GM12892 (cell line): ENCODE measurements around the gene OTULIN.

ENCODE experiments used
- POLR2A ChIP-seq: IDR thresholded peaks from 2 replicates; pipeline ENCODE4 v1.6.1; 2011; ENCODE audit warnings: low read depth, low read length, control low read depth
- POLR2AphosphoS5 ChIP-seq: IDR thresholded peaks from 2 replicates; pipeline ENCODE4 v1.6.1; 2011; ENCODE audit warnings: low read depth, low read length, control low read depth
- TAF1 ChIP-seq: IDR thresholded peaks from 2 replicates; pipeline ENCODE4 v1.6.1; 2011; ENCODE audit warnings: low read depth, mild to moderate bottlenecking, control low read depth, low read length, borderline replicate concordance

DNA sequence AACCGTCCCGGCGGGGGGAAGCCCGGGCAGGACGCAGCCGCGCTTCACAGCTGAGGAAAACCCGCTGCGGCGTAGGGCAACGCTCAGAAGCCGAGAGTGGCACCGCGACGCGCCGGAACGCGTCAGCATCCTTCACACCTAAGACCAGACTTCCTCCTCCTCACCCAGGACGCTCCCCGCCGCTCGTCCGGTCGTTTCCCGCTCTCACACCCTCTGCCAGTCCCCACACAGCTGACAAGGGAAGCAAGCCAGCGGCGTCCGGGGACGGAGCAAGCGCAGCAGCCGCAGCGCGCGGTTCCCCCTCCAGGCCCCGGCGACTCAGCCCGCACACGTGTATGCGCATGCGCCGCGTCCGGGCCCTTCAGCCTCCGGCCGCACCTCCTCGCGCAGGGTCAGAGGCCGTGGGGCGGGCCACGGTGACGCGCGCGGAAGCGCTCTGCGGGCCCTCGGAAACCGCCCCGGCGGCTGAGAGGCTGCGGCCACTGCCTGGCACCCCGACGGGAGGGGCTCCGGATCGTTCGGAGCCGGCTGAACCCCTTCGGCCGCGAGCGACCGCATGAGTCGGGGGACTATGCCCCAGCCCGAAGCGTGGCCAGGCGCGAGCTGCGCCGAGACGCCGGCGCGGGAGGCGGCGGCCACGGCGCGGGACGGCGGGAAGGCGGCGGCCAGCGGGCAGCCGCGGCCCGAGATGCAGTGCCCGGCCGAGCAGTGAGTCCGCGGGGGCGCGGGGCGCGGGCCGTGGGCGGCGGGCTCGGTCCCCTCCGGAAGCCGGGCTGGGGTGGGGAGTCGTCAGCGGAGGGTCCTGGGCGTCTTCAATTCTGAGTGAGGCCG, at the start of gene OTULIN:
- TF ChIP-seq POLR2A (peak; percentile 87), POLR2AphosphoS5 (peak; percentile 82), TAF1 (0 out of 2 replicates have a peak, but pooled peaks have one; percentile 30)
